ENCODE data around the gene PPARA. TPM values are rescaled to one million over a fixed set of nuclear protein-coding genes. Genes with fewer than 3 reads are reported as not detected.

Gene PPARA
- total and polyA plus RNA-seq, 2 experiments from 2014 or later, result 4.7 to 12.6 TPM

DNA sequence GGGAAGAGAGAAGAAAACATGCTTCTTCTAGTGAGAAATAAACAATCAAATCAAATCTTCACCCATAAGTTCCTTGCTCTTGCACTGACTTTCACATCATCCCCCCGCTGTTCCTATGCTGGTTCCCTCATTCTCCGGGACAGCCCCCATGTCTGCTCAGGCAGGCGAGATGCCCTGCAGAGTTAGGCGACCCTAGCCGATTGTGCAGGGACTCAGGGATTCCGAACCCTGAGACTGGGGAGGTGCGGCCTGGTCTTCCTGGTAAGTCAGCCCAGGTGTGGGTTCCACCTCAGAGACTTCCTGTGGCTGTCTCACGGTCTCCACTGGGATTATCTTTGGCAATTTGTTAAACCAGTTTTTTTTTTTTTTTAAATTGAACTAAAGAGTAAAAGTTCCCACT, 124.1 kb downstream of the PPARA start:
- ATAC-seq, result no peak
- TF ChIP-seq EZH2 (IDR thresholded peaks at IDR 0.05; ENCODE audit: low read depth, unreplicated experiment), result no peak
- TF ChIP-seq ZNF462 (CRISPR knock-in tag; IDR thresholded peaks at IDR 0.05), result no peak
- TF ChIP-seq POLR2AphosphoS5 (IDR thresholded peaks at IDR 0.05; ENCODE audit: low read depth), result no peak
- TF ChIP-seq CREB1 (CRISPR knock-in tag; IDR thresholded peaks at IDR 0.05; ENCODE audit: low read depth), result no peak
- no peak for TF ChIP-seq ETS1 (IDR thresholded peaks at IDR 0.05)
- TF ChIP-seq ZNF114 (CRISPR knock-in tag; IDR thresholded peaks at IDR 0.05), result no peak
- TF ChIP-seq, protein P1, sequence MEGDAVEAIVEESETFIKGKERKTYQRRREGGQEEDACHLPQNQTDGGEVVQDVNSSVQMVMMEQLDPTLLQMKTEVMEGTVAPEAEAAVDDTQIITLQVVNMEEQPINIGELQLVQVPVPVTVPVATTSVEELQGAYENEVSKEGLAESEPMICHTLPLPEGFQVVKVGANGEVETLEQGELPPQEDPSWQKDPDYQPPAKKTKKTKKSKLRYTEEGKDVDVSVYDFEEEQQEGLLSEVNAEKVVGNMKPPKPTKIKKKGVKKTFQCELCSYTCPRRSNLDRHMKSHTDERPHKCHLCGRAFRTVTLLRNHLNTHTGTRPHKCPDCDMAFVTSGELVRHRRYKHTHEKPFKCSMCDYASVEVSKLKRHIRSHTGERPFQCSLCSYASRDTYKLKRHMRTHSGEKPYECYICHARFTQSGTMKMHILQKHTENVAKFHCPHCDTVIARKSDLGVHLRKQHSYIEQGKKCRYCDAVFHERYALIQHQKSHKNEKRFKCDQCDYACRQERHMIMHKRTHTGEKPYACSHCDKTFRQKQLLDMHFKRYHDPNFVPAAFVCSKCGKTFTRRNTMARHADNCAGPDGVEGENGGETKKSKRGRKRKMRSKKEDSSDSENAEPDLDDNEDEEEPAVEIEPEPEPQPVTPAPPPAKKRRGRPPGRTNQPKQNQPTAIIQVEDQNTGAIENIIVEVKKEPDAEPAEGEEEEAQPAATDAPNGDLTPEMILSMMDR (conservative IDR thresholded peaks at IDR 0.05; ENCODE audit: low read depth in 2 of 2), result no peak
- TF ChIP-seq STAT1 (IDR thresholded peaks at IDR 0.05; ENCODE audit: unreplicated experiment), result no peak
- no peak for TF ChIP-seq NANOG (IDR thresholded peaks at IDR 0.05; ENCODE audit: borderline replicate concordance)
- no peak for TF ChIP-seq ZNF331 (CRISPR knock-in tag; IDR thresholded peaks at IDR 0.05; ENCODE audit: low read depth)
- TF ChIP-seq JUNB (IDR thresholded peaks at IDR 0.05; ENCODE audit: unreplicated experiment), result no peak
- Mint-ChIP-seq H3K9me3 (no peaks in the 10 kb centered on the region), H3K36me3 (ENCODE audit: low read depth) (peaks cover 43% of the 10 kb centered on the region), H3K27ac (no peak overlapping the region), H3K4me3 (no peak overlapping the region), H3K27me3 (ENCODE audit: insufficient read depth, low read depth, poor library complexity) (peaks cover 5% of the 10 kb centered on the region), H3K4me1 (no peaks in the 10 kb centered on the region)
- Histone ChIP-seq H3K9me2 (ENCODE audit: insufficient read depth) (no peaks in the 10 kb centered on the region), H3K27ac (ENCODE audit: low read depth) (no peak overlapping the region), H2AFZ (no peak overlapping the region), H3F3A (replicated peaks; ENCODE audit: low read depth) (no peaks in the 10 kb centered on the region), H3K4me2 (no peak overlapping the region), H4K20me1 (replicated peaks; ENCODE audit: insufficient read depth) (no peaks in the 10 kb centered on the region; the same call in 1 of the 2 replicates), H3K79me2 (replicated peaks; ENCODE audit: insufficient read depth) (no peaks in the 10 kb centered on the region), H3K4me3 (no peak overlapping the region), H3K4me1 (ENCODE audit: insufficient read depth) (no peaks in the 10 kb centered on the region), H3K36me3 (ENCODE audit: insufficient read depth) (peaks cover 16% of the 10 kb centered on the region; the same call in 1 of the 2 replicates), H3K27me3 (ENCODE audit: insufficient read depth) (no peaks in the 10 kb centered on the region)
- DNase-seq (ENCODE audit: low spot score), result no peak

Data from GM23338 (cell line).